ENCODE measurements around the gene PSME2. TPM values are rescaled to one million over a fixed set of nuclear protein-coding genes. Genes with fewer than 3 reads are reported as not detected.
A peak's percentile ranks its signal among the peaks of the same experiment; 100 is the strongest.

Gene PSME2
- total and polyA plus RNA-seq, 2 of the 13 experiments (the other 11 are each of a cell fraction or from before 2014, with no cell fraction given), result 332 to 716 TPM

GRCh38 chr14:24136684-24137528, 9.5 kb downstream of the PSME2 start:
- H3K27ac ChIP-seq (ENCODE audit: extremely low read length, insufficient read depth, low read length), result peak overlapping the region; percentile 75
- intact Hi-C loops (cut with micrococcal nuclease; ENCODE audit: unreplicated experiment) (loop anchor here (1.0 kb wide), 2 partner anchors 23 to 24 kb away; partner anchors contain the start of genes DCAF11, IRF9 and NRL), in situ Hi-C loops (cut with HindIII; ENCODE audit: extremely low pct_ligation_motif_present, low pct_unique_long_range_greater_than_20kb) (loop anchor here (25.0 kb wide), 1 partner anchor 825 kb away; the partner anchor contains the start of genes BCL2L2, PABPN1 and PPP1R3E)
- peak overlapping the region; percentile 97 for H3K4me2 ChIP-seq (ENCODE audit: low read depth, low read length)
- no peaks in the 10 kb centered on the region for H3K9me3 ChIP-seq (ENCODE audit: low read length)
- H3K27me3 ChIP-seq (ENCODE audit: control insufficient read depth in 1 of 2, insufficient read depth in 2 of 2, low read length in 2 of 2), result no peaks in the 10 kb centered on the region; a peak in 1 of 5 replicates
- FAIRE-seq, result no peak
- DNase-seq (ENCODE audit: low spot score), result no peak
- H3K36me3 ChIP-seq (replicated peaks in 1 of 2; ENCODE audit: control insufficient read depth in 1 of 2, insufficient read depth in 2 of 2, low read length in 2 of 2), result peaks cover 17 to 25% of the 10 kb centered on the region in 2 experiments
- POLR2A ChIA-PET, result interaction anchor here (1.0 to 22.7 kb wide), 19 partner anchors 10 to 527 kb away, joined by 3 to 977 read pairs (median 9); partner anchors contain the start of genes CARMIL3, CHMP4A, CIDEB and DCAF11
- BruUV-seq (replicated peaks), result no TSS peak
- H3K79me2 ChIP-seq (ENCODE audit: insufficient read depth, low read length), result peaks cover 44% of the 10 kb centered on the region
- H3K4me3 ChIP-seq (replicated peaks in 1 of 3; ENCODE audit: insufficient read depth in 1 of 3, low read depth in 2 of 3, low read length in 3 of 3), result peak overlapping the region; percentile 91 to 98 (median 93)
- no peak for ATAC-seq
- H4K20me1 ChIP-seq (ENCODE audit: insufficient read depth, low read length), result peaks cover 11% of the 10 kb centered on the region
- 40% methylated on average over 13 of the region's 13 CpGs for WGBS (ENCODE audit: low lambda C conversion rate)
- H3K9ac ChIP-seq (ENCODE audit: insufficient read depth, low read depth, low read length), result peak overlapping the region; percentile 94
- CTCF ChIA-PET (ENCODE audit: low intra/inter-chr PET ratio, low total read pairs), result interaction anchor here (2.1 kb wide), 1 partner anchor 24 kb away, joined by 6 read pairs; the partner anchor contains the start of gene IRF9
- H2AFZ ChIP-seq (ENCODE audit: low read length), result no peak overlapping the region
- H3K4me1 ChIP-seq (ENCODE audit: insufficient read depth, low read length), result peaks cover 57% of the 10 kb centered on the region
- TF ChIP-seq NR2C2 (CRISPR knock-in tag; IDR thresholded peaks at IDR 0.05; ENCODE audit: borderline replicate concordance) (peak; percentile 37; the same call in 1 of the 2 replicates), TEAD3 (CRISPR knock-in tag; optimal IDR thresholded peaks at IDR 0.05; ENCODE audit: borderline replicate concordance) (peak; percentile 47), ZNF251 (CRISPR knock-in tag; IDR thresholded peaks at IDR 0.05) (peak; percentile 43; the same call in 1 of the 2 replicates), ATF5 (CRISPR knock-in tag; IDR thresholded peaks at IDR 0.05; ENCODE audit: low read depth) (no peak), ZNF546 (CRISPR knock-in tag; conservative IDR thresholded peaks at IDR 0.05) (no peak), JUN (CRISPR knock-in tag; IDR thresholded peaks at IDR 0.05) (0 out of 2 replicates have a peak, but pooled peaks have one; percentile 21), HNF4G (IDR thresholded peaks at IDR 0.05; ENCODE audit: borderline replicate concordance, low read depth, low read length) (no peak), HNF4G (CRISPR knock-in tag; IDR thresholded peaks at IDR 0.05; ENCODE audit: borderline replicate concordance, low read depth) (peak; percentile 17; the same call in 1 of the 2 replicates), CBX2 (IDR thresholded peaks at IDR 0.05; ENCODE audit: low read depth, low read length) (no peak), CBX2 (CRISPR knock-in tag; IDR thresholded peaks at IDR 0.05; ENCODE audit: low read depth) (no peak), ZNF350 (CRISPR knock-in tag; IDR thresholded peaks at IDR 0.05; ENCODE audit: borderline replicate concordance, low read depth) (peak; percentile 8), XRCC5 (optimal IDR thresholded peaks at IDR 0.05; ENCODE audit: low read length) (no peak), ZNF256 (CRISPR knock-in tag; conservative IDR thresholded peaks at IDR 0.05) (no peak), ZNF614 (CRISPR knock-in tag; IDR thresholded peaks at IDR 0.05; ENCODE audit: borderline replicate concordance) (peak; percentile 8; the same call in 1 of the 2 replicates), LCORL (IDR thresholded peaks at IDR 0.05) (no peak), LCORL (CRISPR knock-in tag; IDR thresholded peaks at IDR 0.05) (no peak), HOXA5 (CRISPR knock-in tag; IDR thresholded peaks at IDR 0.05) (0 out of 2 replicates have a peak, but pooled peaks have one; percentile 38), ZBTB3 (CRISPR knock-in tag; IDR thresholded peaks at IDR 0.05; ENCODE audit: borderline replicate concordance, low read depth) (0 out of 2 replicates have a peak, but pooled peaks have one; percentile 26), ZNF576 (CRISPR knock-in tag; IDR thresholded peaks at IDR 0.05) (peak; percentile 43), ZFP36L2 (CRISPR knock-in tag; IDR thresholded peaks at IDR 0.05) (no peak), PHF20 (CRISPR knock-in tag; IDR thresholded peaks at IDR 0.05) (no peak)
- TF ChIP-seq, protein P1, sequence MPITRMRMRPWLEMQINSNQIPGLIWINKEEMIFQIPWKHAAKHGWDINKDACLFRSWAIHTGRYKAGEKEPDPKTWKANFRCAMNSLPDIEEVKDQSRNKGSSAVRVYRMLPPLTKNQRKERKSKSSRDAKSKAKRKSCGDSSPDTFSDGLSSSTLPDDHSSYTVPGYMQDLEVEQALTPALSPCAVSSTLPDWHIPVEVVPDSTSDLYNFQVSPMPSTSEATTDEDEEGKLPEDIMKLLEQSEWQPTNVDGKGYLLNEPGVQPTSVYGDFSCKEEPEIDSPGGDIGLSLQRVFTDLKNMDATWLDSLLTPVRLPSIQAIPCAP (CRISPR knock-in tag; IDR thresholded peaks at IDR 0.05; ENCODE audit: low read depth), result no peak
